HG03432 (cell line): ENCODE measurements around the gene ZNF692.
A peak's percentile ranks its signal among the peaks of the same experiment; 100 is the strongest.
"Not testable (repeated sequence)": the region's sequence is repeated elsewhere in the genome, so short reads cannot be mapped to it uniquely, and the experiment has no call there.

ENCODE experiments used
- ATAC-seq: cut with Tn5 transposase; IDR thresholded peaks from one replicate; pipeline ENCODE4 v1.9.1; 2021; ENCODE audit warnings: mild to moderate bottlenecking, moderate library complexity; ENCODE audit not compliant: unreplicated experiment

Gene ZNF692

GRCh38 chr1:248858891-248859889, at the start of gene ZNF692:
Gene ZNF692 (minus strand): TSS chr1:248859085. CDS start chr1:248858309, 776 bp downstream.
- ATAC-seq, result peak; percentile 78

- peak; percentile 27 for ATAC-seq
These were observed 48.1 kb upstream of the ZNF692 start for GRCh38 chr1:248906753-248907661.

- ATAC-seq, result peak; percentile 95
These were observed 47.3 kb upstream of the ZNF692 start, which contains the start of gene PGBD2 for GRCh38 chr1:248906009-248906752. Gene PGBD2 (plus strand): TSS chr1:248906235. CDS start chr1:248913863, 7,628 bp downstream.

- ATAC-seq, result no peak
These were observed 46.8 kb upstream of the ZNF692 start for GRCh38 chr1:248905662-248906008.

GRCh38 chr1:248904437-248905216, 45.7 kb upstream of the ZNF692 start:
- ATAC-seq, result no peak

- no peak for ATAC-seq
These were observed 42.7 kb upstream of the ZNF692 start for GRCh38 chr1:248901578-248901977.

GRCh38 chr1:248900637-248901036, 41.8 kb upstream of the ZNF692 start:
- ATAC-seq, result no peak

GRCh38 chr1:248897412-248898337, 38.8 kb upstream of the ZNF692 start:
- ATAC-seq, result no peak

GRCh38 chr1:248894837-248895236, 36.0 kb upstream of the ZNF692 start:
- ATAC-seq, result no peak

GRCh38 chr1:248892590-248892989, 33.7 kb upstream of the ZNF692 start:
- no peak for ATAC-seq

GRCh38 chr1:248891758-248892157, 32.9 kb upstream of the ZNF692 start:
- ATAC-seq, result no peak

- no peak for ATAC-seq
These were observed 31.9 kb upstream of the ZNF692 start for GRCh38 chr1:248890549-248891498.

- not testable (repeated sequence) for ATAC-seq
These were observed 31.0 kb upstream of the ZNF692 start for GRCh38 chr1:248889914-248890243.

GRCh38 chr1:248886237-248886895, 27.5 kb upstream of the ZNF692 start:
- ATAC-seq, result no peak

GRCh38 chr1:248885646-248886045, 26.8 kb upstream of the ZNF692 start:
- ATAC-seq, result no peak

- no peak for ATAC-seq
These were observed 25.9 kb upstream of the ZNF692 start for GRCh38 chr1:248884632-248885295.

GRCh38 chr1:248882427-248882826, 23.5 kb upstream of the ZNF692 start:
- not testable (repeated sequence) for ATAC-seq
